ENCODE results near the gene UGT1A6. TPM values are rescaled to one million over a fixed set of nuclear protein-coding genes. Genes with fewer than 3 reads are reported as not detected.
A peak's percentile ranks its signal among the peaks of the same experiment; 100 is the strongest.

Gene UGT1A6
- total RNA-seq, 1 donor from 2014 or later = not detected

DNA sequence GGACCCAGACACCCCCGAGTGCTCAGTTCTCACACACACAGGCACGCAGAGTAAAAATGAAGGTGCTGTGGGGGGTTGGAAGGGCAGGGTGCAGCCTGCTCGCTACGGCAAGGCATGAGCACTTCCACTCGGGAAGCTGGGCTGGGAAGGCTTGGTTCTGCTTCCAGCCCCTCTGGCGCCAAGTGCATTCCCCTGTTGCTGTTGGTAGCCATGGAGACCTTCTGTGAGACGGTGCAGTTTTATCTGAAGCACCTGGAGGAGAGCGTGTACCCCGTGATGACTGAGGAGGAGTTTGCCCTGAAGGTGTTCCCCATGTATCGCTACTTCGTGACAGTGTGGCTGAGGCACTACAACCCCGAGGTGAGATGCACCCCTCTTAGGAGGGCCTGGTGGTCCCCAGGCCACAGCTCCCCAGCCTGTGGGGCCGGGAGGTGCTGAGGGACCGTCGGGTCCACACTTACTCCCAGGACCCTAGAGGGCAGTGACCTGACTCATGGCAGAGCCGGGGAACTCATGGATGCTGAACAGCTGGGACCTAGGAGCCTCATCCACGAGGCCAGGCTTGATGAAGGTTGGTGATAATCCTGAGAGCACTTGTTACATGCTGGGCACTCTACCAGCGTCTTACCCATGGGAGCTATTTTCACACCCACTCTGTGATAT, 100.9 kb downstream of the UGT1A6 start:
- Mint-ChIP-seq H3K27me3 (peaks cover 11% of the 10 kb centered on the region), H3K4me1 (ENCODE audit: low read depth) (no peaks in the 10 kb centered on the region), H3K9me3 (ENCODE audit: low read depth) (no peaks in the 10 kb centered on the region), H3K4me3 (ENCODE audit: low read depth) (no peak overlapping the region), H3K27ac (no peak overlapping the region), H3K36me3 (ENCODE audit: insufficient read depth) (no peaks in the 10 kb centered on the region)
- DNase-seq (ENCODE audit: low spot score, unreplicated experiment) = no peak
- no peak for TF ChIP-seq CTCF (IDR thresholded peaks at IDR 0.05; ENCODE audit: unreplicated experiment)

GRCh38 chr2:233794128-233794658, 101.5 kb downstream of the UGT1A6 start:
- Mint-ChIP-seq H3K27me3 (peaks cover 14% of the 10 kb centered on the region), H3K4me3 (ENCODE audit: low read depth) (no peak overlapping the region), H3K4me1 (ENCODE audit: low read depth) (no peaks in the 10 kb centered on the region), H3K9me3 (ENCODE audit: low read depth) (no peaks in the 10 kb centered on the region), H3K36me3 (ENCODE audit: insufficient read depth) (no peaks in the 10 kb centered on the region), H3K27ac (no peak overlapping the region)
- no peak for TF ChIP-seq CTCF (IDR thresholded peaks at IDR 0.05; ENCODE audit: unreplicated experiment)
- DNase-seq (ENCODE audit: low spot score, unreplicated experiment) = no peak

GRCh38 chr2:233795735-233796171, 103.1 kb downstream of the UGT1A6 start:
- TF ChIP-seq CTCF (IDR thresholded peaks at IDR 0.05; ENCODE audit: unreplicated experiment) = no peak
- H3K27ac Mint-ChIP-seq = no peak overlapping the region
- peaks cover 17% of the 10 kb centered on the region for H3K27me3 Mint-ChIP-seq
- H3K4me1 Mint-ChIP-seq (ENCODE audit: low read depth) = no peaks in the 10 kb centered on the region
- no peaks in the 10 kb centered on the region for H3K36me3 Mint-ChIP-seq (ENCODE audit: insufficient read depth)
- H3K9me3 Mint-ChIP-seq (ENCODE audit: low read depth) = peaks cover 5% of the 10 kb centered on the region
- peak; percentile 6 for DNase-seq (ENCODE audit: low spot score, unreplicated experiment)
- no peak overlapping the region for H3K4me3 Mint-ChIP-seq (ENCODE audit: low read depth)

- peaks cover 5% of the 10 kb centered on the region for H3K9me3 Mint-ChIP-seq (ENCODE audit: low read depth)
- TF ChIP-seq CTCF (IDR thresholded peaks at IDR 0.05; ENCODE audit: unreplicated experiment) = no peak
- no peaks in the 10 kb centered on the region for H3K36me3 Mint-ChIP-seq (ENCODE audit: insufficient read depth)
- H3K27me3 Mint-ChIP-seq = peaks cover 12% of the 10 kb centered on the region
- H3K27ac Mint-ChIP-seq = no peak overlapping the region
- no peaks in the 10 kb centered on the region for H3K4me1 Mint-ChIP-seq (ENCODE audit: low read depth)
- H3K4me3 Mint-ChIP-seq (ENCODE audit: low read depth) = no peak overlapping the region
- peak; percentile 2 for DNase-seq (ENCODE audit: low spot score, unreplicated experiment)
Observed at GRCh38 chr2:233796254-233796653, 103.6 kb downstream of the UGT1A6 start.

- Mint-ChIP-seq H3K27ac (no peak overlapping the region), H3K4me3 (ENCODE audit: low read depth) (no peak overlapping the region), H3K27me3 (peaks cover 11% of the 10 kb centered on the region), H3K4me1 (ENCODE audit: low read depth) (no peaks in the 10 kb centered on the region), H3K36me3 (ENCODE audit: insufficient read depth) (no peaks in the 10 kb centered on the region), H3K9me3 (ENCODE audit: low read depth) (peaks cover 5% of the 10 kb centered on the region)
- peak; percentile 4 for DNase-seq (ENCODE audit: low spot score, unreplicated experiment)
- TF ChIP-seq CTCF (IDR thresholded peaks at IDR 0.05; ENCODE audit: unreplicated experiment) = no peak
Observed at GRCh38 chr2:233798335-233799086, 105.8 kb downstream of the UGT1A6 start.

Measured in progenitor cell of endocrine pancreas (in vitro differentiated cells).